Measurements from ENCODE around the gene TNFRSF12A.

TNFRSF12A gene

DNA sequence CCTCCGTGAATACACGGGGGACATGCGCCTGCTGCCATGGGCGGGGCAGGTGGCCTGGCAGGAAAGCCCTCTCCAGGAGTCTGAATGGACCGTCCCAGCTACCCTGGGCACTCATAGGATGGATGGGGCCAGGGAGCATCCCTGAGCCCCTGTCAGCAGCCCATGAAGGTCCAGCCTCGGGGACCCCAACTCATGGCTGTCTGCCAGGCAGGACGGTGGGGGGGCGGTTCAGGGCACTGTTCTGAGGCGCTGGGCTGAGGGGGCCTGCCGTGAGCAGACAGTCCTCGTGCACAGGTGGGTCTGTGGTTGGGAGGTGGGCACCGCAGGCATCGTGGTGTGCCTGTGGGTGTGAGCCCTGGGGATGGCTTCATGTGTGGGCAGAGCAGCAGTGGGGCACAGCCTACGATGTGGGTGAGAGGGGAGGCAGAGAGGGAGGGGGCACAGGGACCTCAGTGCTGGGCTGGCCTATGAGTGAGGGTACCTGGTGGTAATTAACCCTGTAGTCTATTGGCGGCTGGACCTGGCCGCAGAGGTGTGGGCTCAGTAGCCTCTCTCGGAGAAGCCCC lies 33.5 kb upstream of the TNFRSF12A start:
- DNase-seq: no peak

DNA sequence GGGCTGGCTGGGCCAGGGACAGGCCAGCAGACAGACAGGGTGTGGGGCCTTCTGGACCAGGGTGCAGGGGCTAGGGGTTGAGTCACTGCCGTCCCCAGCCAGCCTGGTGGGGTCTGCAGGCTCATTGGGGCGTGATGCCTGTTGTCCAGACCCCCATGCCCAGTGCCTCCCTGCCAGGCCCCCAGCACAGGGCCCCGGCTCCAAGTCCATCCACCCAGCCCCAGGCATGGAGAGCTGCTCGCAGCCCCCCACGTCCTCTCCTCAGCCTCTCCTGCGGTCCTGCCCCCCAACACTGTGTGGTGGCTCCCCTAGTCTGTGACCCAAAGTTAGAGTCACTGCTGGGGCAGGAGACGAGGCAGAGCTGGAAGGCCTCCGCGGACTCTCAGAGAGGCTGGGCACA lies 32.9 kb upstream of the TNFRSF12A start:
- no peak for DNase-seq

DNA sequence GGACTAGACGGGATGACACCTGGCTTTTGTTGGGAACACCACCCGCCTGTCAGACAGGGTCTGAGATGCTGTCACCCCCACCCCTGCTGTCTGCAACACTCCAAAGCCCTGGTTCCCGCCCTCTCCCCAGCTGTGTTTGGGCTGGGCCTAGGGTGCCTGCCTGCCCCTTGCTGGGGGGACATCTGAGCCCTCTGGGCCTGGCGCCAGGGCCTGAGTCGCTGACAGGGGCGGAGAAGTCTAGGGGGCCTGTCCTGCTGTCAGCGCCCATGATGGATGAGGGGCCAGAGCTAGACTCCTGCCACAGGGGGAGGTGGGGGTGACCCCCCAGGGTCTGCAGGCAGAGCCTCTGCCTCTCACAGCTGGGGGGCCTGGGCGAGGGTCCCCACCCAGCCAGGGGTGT lies 32.3 kb upstream of the TNFRSF12A start:
- DNase-seq: no peak

DNA sequence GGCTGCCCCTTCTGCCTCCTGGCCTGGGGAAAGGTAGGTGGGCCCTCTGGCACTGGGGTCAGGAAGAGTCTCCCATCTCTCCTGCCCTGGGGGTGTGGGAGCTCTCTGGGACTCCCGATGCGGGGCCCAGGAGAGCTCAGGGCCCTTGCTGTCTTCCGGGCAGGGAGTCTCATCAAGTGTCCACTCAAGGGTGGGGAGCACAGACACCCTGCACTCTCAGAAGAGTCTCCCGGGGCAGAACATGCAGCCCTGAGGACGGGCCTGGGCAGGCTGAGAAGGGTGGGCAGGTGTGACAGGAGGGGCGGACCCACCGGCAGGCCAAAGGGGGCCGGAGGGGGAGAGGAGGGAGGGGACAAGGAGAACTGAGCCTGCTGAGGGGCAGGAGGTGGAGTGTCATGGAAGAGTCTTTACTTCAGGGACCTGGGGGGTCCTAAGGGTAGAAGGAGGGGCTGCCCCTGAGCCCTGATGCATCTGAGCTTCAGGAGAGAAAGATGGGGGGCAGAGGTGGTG lies 31.5 kb upstream of the TNFRSF12A start:
- no peak for DNase-seq

DNA sequence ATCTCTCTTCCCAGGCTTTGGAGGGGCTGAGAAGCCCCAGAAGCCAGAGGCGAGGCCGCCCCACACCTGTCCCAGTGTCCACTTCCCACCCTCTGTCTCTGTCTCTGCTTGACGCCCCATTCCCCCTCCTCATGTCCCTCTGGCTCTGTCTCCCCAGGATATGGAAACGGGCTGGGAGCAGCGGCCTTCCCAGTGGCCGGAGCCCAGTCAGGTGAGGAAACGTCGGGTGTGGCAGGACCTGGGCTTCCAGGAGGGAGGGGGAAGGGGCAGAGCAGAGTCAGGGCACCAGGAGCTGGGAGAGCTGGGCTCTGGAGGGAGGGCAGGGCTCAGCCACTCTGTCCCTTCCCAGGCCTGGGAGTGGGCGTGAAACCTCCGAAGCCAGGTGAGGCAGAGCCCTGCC lies 29.3 kb upstream of the TNFRSF12A start:
- no peak for DNase-seq

DNA sequence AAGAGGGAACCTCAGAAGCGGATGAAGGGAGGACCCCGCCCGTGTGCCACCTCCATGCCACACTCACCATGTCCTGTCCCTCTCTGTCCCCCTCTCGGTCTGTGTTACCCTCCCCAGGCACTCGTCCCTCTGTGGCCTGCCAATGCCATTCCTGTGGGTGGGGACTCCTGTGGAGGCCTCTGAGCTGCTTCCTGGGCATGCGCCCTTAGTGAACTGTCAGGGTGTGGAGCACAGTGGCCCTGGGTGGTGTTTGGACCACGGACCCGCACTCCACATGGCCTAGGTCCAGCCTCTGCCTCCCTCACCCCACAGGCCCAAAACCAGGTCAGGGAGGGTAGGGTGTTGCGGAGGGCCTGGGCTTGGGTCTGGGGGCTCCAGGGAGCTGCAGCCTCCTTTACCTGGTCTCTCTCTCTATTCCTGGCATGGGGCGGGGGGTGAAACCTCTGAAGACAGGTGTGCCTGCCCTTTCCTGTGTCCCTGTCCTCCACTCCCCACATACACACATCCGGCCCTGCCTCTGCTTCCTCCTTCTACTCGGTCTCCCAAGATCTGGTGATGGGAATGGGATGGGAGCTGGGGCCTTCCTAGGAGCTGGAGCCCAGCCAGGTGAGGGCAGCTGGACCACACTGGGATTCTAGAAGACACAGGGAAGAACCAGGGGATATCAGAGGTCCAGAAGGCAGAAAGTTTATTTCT lies 28.5 kb upstream of the TNFRSF12A start:
- no peak for DNase-seq

DNA sequence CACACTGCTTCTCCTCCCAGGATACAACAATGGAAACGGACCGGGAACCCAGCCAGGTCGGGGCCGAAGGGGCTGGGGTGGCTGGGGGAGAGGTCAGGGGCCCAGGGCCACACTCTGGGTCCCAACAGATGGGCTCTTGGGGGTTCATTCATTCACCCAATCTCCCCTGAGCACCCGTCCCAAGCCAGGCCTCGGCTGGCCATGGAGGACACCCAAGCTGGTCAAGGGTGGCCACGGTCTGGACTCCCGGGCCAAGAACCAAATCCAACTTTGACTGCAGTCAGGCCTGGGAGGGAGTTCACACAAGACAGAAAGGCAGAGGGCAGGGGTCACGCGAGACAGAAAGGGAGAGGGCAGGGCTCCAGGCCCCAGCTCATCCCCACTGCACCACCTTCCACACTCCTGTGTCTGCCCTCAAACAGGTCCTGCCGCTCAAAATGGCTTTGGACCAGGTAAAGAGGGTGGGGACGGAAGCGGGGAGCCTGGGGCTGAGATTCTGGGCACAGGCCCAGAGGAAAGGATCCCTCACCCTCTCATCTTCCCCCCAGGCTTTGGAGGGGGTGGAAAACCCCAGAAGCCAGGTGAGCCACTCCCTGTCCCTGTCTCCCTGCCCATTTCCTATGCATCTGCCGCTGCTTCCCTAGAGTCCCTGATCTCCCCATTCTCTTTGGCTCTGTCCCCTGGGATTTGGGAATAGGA lies 27.6 kb upstream of the TNFRSF12A start:
- no peak for DNase-seq

DNA sequence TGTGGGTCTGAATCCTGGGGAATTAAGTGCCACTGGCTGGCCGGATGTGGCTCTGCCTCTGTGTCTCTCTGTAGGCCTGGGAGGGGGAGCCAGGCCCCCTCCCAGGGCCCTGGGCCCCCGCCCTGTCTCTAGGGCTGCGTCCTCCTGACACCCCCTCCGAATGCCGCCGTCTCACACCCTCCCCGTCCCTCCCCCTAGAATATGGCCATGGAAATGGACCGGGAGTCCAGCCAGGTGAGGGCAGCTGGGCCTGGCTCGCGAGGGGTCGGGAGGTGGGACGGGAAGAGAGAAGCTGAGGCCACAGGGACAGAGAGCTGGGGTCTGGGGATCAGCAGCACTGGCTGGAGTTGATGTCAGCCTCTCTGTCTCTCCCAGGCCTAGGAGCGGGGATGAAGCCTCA lies 23.9 kb upstream of the TNFRSF12A start:
- DNase-seq: no peak

DNA sequence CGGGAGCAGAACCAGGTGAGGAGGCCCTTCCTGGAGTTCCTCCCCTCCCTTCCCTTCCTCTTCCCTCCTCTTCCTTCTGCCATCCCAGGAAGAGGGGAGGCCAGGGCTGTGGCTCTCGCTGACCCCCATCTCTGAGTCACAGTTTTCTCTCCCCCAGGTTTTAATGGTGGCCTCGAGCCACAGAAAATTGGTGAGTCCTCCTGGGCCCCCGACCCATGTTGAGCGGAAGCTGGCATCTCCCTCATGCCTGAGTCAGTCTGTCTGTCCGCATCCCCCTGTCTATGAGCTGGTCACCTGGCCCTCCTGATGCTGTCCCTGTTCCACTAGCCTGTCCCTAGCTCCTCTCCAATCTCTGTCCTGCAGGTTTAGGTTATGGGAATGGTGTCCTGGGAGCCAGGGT lies 20.2 kb upstream of the TNFRSF12A start:
- no peak for DNase-seq

DNA sequence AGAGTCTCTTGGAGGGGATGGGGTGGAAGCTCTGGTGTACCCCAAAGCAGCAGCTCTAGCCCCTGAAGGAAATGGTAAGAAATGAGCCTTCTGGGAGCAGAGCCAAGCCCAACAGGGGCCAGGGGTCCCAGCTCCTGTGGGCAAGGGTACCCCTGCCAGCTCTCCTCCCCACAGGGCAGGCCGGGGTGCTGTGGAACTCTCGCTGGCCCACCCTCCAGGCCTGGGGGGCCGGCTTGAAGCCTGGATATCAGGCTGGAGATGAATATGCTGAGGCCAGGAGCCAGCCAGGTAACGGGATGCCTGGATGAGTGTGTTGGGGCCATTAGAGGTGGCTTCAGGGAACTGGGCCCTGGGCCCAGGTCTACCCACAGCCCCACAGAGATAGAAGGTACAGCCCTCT lies 19.6 kb upstream of the TNFRSF12A start:
- no peak for DNase-seq

DNA sequence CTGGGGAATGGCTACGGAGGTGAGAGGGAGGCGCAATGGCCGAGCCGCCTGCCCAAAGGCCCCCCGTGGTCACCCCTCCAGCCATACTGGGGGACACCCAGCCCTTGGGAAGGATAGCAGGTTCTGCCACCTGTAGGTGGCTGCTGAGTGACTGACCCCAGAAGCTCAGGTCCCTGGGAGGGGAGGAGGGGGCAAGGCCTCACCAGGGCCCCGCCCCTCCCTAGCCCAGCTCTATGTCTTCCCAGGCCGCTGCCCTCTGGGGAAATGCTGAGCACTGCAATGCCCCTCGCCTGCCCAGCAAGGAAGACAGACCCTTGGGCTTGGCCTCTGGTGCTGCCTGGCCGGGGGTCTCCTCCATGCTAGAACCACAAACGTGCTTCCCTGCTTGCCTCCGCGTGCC lies 18.9 kb upstream of the TNFRSF12A start:
- DNase-seq: no peak

DNA sequence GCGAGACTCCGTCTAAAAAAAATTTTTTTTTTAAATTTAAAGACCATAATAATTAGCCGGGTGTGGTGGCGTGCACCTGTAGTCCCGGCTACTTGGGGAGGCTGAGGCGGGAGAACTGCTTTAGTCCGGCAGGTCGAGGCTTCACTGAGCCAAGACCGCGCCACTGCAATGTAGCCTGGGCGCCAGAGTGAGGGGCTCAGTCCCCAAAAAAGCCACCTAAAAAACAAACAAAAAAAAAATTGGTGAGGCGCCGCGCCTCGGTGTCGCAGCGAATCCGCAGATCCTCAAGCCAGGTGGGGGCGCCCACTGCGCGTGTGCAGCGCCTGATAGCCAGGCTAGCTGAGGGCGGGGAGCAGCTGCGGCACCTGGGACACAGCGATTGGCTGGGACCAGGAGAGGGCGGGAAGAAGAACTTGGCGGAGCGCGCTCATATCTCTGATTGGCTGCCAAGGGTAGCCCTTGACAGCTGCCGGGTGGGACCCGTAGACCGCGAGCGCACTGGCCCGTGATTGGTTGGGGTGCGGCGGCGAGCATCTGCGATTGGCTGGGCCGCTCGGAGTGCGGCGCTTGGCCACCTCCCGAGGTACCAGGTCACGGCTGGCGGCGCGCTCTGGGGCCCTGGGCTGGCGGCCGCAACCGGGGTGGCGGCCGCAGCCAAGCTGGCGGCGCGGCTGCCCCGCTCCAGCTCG lies 16.4 kb upstream of the TNFRSF12A start:
- DNase-seq: peak; percentile 98 to 99

DNA sequence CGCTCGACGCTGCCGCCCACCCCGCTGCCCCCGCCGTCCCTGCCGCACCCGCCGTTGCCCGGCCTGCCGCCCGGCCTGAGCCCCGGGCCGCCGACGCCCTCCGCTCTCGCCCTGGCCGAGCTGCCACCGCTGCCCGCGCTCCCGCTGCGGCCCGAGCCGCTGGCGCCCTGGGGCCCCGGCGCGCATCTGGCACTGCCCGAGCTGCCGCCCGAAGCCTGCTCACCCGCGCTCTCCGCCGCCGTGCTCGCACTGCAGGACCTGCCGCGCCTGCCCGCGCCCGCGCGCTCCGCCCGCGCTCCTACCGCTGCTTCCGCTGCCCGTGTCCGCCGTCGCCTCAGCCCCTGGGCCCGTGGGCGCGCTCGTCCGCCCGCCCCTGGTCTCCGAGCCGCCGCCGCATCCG lies 15.8 kb upstream of the TNFRSF12A start:
- DNase-seq: no peak

DNA sequence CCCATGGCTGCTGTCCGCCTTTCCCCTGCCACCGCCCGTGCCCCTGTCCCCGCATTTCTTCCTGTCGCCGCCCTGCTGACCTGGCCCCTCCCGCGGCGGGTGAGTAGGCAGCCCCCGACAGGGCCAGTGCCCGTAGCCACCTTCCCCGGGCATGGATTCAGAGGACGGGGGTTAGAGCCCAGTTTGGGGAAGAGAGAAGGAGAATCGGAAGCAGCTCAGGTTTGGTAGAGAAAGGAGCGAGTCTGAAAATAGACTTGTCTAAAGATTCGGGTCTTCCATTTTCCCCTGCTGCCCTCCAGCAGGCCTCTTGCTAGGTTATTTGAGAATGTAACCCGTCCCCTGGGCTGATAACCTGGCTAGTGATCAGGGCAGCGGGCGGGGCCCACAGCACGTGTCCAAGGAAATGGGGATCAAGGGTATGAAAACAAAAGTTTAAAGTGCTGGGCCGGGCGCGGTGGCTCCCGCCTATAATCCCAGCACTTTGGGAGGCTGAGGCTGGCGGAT lies 15.3 kb upstream of the TNFRSF12A start:
- no peak for DNase-seq

DNA sequence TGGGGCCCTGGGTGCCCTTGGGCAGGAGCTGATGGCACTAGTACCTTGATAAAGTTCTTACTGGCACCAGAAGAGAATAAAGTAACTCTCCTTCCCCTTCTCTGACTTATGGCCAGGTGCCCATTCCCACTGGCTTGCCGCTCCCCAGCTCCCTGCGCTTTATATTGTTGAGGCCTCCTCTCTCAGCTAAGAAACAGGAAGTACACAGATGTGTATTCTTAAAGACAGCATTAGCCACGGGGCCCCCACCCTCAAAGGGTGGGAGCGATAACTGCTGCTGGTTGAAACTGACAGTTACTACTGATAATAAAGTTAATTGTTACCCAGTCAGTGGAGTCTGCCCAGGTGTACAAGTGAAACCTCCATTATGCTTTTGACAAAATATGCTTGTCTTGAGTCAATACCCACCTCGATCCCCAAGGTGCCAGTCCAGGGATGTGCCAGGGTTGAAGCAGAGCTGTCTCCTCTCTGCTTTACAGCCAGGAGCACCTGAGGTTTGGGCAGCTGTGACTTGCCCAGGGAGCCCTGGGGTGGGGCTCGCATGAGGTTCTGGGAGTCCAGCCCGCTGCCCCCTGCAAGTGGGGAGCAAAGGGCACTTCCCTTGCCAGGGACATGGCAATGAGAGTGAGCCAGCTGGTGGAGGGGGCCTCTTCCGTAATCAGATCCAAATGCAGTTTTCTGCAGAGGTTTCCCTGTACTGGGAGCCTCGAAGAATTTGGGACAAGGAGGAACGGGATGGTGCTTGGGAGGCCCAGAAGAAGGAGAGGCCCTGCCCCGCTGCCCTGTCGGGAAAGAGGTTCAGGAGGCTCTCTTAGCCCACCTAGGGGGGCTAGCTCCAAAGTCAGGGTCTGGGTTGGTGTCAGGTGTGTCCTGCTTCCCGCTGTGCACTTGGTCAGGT lies 12.9 kb upstream of the TNFRSF12A start:
- DNase-seq: no peak

DNA sequence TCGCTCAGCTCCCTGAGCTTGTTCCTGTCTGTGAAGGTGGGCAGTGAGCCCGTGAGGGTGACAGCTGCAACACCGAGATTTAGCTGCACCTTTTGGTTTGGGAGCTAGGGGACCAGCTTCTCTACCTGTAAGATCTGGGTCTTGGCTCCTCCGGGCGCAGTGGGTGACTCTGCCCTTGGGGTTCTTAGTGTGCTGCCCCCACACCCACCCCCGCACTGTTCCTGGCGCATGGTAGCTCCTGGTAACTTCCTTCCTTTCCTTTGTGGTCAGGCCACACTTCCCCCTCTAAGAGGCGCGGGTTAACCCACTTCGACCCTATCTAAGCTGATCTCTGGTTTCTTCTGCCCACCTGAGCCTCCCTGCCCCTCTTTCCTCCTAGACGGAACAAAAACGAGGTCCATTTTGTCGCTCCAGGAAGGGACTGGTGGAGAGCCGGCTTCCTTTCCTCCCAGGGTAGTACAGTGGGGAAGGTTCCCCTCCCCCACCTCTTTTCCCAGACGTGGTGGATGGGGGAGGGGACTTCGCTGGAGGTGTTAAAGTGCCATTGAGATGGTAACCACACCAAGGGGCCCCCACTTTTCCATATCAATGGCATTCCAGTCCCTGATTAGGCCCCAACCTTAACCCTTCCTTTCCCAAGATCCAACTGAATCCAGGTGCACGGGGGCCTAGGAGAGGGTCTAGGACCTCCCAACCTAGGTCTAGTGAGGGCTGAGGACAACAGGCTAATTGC lies 12.0 kb upstream of the TNFRSF12A start:
- no peak for DNase-seq

DNA sequence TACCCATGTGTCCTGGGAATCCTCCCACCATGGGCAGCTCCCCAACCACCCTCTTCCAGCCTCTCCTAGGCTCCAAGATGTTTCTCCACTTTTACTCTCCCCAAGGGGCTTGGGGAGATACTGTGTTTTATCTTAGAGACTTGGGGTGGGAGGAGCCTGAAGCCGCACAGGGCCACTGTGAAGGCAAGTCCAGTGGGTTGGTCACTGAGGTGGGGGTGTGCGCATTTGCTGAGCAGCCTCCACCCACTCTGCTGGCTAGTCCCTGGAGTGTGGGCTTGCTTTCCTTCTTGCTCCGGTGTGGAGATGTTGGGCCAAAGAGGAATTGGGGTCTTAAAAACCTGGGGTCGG lies 11.5 kb upstream of the TNFRSF12A start:
- DNase-seq: no peak

DNA sequence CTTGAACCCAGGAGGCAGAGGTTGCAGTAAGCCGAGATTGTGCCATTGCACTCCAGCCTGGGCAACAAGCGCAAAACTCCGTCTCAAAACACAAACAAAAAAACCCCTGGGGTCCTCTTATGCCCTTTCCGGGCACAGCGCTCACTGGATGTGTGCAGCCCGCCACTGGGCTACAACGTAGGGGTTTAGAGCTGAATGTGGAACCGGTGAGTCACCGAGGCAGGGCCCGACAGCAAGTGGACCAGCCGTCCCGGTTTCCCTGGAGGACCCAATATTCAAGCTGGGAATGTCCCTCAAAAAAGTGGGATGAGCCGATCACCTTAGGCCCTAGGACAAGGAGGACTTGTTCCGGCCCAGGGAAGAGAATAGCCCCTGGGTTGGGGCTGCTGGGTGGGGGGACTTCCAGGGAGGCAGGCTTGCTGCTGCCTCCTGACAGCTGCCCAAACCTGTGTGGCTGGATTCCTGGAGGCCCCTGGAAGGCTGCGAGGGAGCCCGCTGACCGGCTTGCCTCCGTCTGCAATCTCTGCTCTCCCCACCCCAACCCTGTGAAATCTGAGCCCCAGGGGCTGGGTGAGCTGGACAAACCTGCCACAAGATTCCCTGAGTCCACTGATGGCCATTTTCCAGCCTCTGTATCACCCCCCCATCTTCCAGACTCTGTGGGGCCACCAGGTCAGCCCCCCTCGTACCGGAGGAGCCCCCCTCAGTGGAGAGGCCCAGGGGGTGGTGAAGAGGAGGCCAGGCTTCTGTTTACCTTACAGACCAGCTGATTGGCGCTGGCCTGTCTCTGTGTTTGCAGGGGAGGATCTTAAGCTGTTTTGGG lies 10.4 kb upstream of the TNFRSF12A start:
- DNase-seq: no peak

DNA sequence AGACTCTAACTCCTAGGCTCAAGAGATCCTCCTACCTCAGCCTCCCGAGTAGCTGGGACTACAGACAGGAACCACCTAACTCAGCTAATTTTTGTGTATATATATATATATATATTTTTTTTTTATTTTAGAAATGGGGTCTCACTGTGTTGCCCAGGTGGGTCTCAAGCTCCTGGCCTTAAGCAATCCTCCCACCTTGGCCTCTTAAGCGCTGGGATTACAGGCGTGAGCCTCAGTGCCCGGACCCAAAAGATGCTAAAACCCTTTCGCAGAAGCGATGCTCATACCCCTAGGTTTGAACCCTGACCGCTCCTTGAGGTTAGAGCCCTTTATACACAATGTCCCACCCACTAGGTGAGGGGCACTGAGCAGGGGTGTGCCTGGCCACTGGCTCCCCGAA lies 9.7 kb upstream of the TNFRSF12A start:
- DNase-seq: no peak

DNA sequence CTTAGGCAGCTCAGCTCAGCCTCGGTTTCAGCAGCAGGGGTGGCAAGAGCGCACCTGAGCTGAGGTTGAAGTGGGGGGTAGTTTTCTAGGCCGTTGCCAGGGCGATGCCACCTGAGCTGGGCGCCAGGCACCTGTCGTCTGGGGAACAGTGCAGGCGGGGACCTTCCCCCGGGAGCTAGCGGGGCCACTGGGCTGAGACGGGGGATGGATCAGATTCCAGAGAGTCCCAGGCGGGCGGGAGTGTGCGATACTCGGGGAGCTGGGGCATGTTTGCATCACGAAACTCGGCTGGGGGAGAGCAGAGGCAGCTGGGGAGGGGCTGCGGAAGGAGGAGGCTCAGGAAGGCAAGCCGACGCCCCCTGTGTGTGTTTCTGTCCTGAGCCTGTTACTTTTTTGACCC lies 7.9 kb upstream of the TNFRSF12A start:
- DNase-seq: no peak
